ENCODE results near the gene MYL1.

The MYL1 gene

GRCh38 chr2:210315015-210315788 is at the start of gene MYL1:
MYL1 (minus strand) TSS chr2:210315174; CDS start chr2:210315042, 132 bp downstream.
- no peak for DNase-seq

- no peak for DNase-seq
These were observed 48.9 kb upstream of the MYL1 start for GRCh38 chr2:210363876-210364275.

GRCh38 chr2:210363261-210363660 is 48.3 kb upstream of the MYL1 start:
- no peak for DNase-seq

- no peak for DNase-seq
These were observed 45.4 kb upstream of the MYL1 start for GRCh38 chr2:210360412-210360811.

- DNase-seq: no peak
These were observed 42.0 kb upstream of the MYL1 start for GRCh38 chr2:210356944-210357343.

GRCh38 chr2:210337159-210337558 is 22.2 kb upstream of the MYL1 start:
- DNase-seq: no peak

GRCh38 chr2:210324906-210325305 is 9.9 kb upstream of the MYL1 start:
- DNase-seq: no peak

GRCh38 chr2:210324458-210324857 is 9.5 kb upstream of the MYL1 start:
- no peak for DNase-seq

GRCh38 chr2:210323003-210323402 is 8.0 kb upstream of the MYL1 start:
- DNase-seq: no peak

GRCh38 chr2:210318891-210319290 is 3.9 kb upstream of the MYL1 start:
- no peak for DNase-seq

- DNase-seq: no peak
These were observed 3.5 kb upstream of the MYL1 start for GRCh38 chr2:210318486-210318885.

- no peak for DNase-seq
These were observed 4.4 kb downstream of the MYL1 start for GRCh38 chr2:210310550-210310949.

- DNase-seq: peak; percentile 37
These were observed 5.3 kb downstream of the MYL1 start for GRCh38 chr2:210309548-210310233.

GRCh38 chr2:210303498-210303897 is 11.5 kb downstream of the MYL1 start:
- DNase-seq: no peak

GRCh38 chr2:210302326-210302725 is 12.6 kb downstream of the MYL1 start:
- DNase-seq: no peak

- no peak for DNase-seq
These were observed 15.1 kb downstream of the MYL1 start for GRCh38 chr2:210299866-210300373.

- no peak for DNase-seq
These were observed 26.6 kb downstream of the MYL1 start for GRCh38 chr2:210288408-210288807.

- no peak for DNase-seq
These were observed 27.7 kb downstream of the MYL1 start for GRCh38 chr2:210287301-210287700.

- DNase-seq: no peak
These were observed 28.8 kb downstream of the MYL1 start for GRCh38 chr2:210286123-210286680.

GRCh38 chr2:210277133-210277532 is 37.8 kb downstream of the MYL1 start:
- DNase-seq: no peak

- no peak for DNase-seq
These were observed 43.7 kb downstream of the MYL1 start for GRCh38 chr2:210271300-210271699.

- DNase-seq: no peak
These were observed 45.8 kb downstream of the MYL1 start for GRCh38 chr2:210269148-210269547.

GRCh38 chr2:210268281-210268680 is 46.7 kb downstream of the MYL1 start:
- no peak for DNase-seq

- DNase-seq: no peak
These were observed 47.3 kb downstream of the MYL1 start for GRCh38 chr2:210267698-210268097.
